ENCODE data around the gene TP53I13. TPM values are rescaled to one million over a fixed set of nuclear protein-coding genes. Genes with fewer than 3 reads are reported as not detected.

Gene TP53I13
- total and polyA plus RNA-seq, 2 of the 13 experiments (the other 11 are each of a cell fraction or from before 2014, with no cell fraction given), result 16.9 to 25.7 TPM

GRCh38 chr17:29574732-29575510 is 6.4 kb downstream of the TP53I13 start (continued):
- TF ChIP-seq WIZ (CRISPR knock-in tag; IDR thresholded peaks at IDR 0.05) (no peak; the same call in 1 of the 2 replicates), ZNF616 (CRISPR knock-in tag; IDR thresholded peaks at IDR 0.05; ENCODE audit: low read depth) (0 out of 2 replicates have a peak, but pooled peaks have one; percentile 12), RXRB (CRISPR knock-in tag; IDR thresholded peaks at IDR 0.05; ENCODE audit: borderline replicate concordance) (peak; percentile 57; the same call in 1 of the 2 replicates), ZNF576 (CRISPR knock-in tag; IDR thresholded peaks at IDR 0.05) (no peak), LRRFIP1 (CRISPR knock-in tag; conservative IDR thresholded peaks at IDR 0.05) (no peak), ZNF18 (CRISPR knock-in tag; IDR thresholded peaks at IDR 0.05; ENCODE audit: insufficient replicate concordance) (no peak), XRCC5 (optimal IDR thresholded peaks at IDR 0.05; ENCODE audit: low read length) (peak; percentile 81), DMAP1 (CRISPR knock-in tag; IDR thresholded peaks at IDR 0.05) (peak; percentile 61; the same call in 1 of the 2 replicates), ZNF781 (CRISPR knock-in tag; IDR thresholded peaks at IDR 0.05; ENCODE audit: borderline replicate concordance, not compliant biosample characterization) (no peak), ARID2 (CRISPR knock-in tag; IDR thresholded peaks at IDR 0.05; ENCODE audit: borderline replicate concordance) (0 out of 2 replicates have a peak, but pooled peaks have one; percentile 43), MXD4 (CRISPR knock-in tag; IDR thresholded peaks at IDR 0.05) (peak; percentile 63), ZBTB42 (CRISPR knock-in tag; IDR thresholded peaks at IDR 0.05) (no peak), TCF12 (IDR thresholded peaks at IDR 0.05) (no peak), TCF12 (CRISPR knock-in tag; IDR thresholded peaks at IDR 0.05) (0 out of 2 replicates have a peak, but pooled peaks have one; percentile 55), ADNP (CRISPR knock-in tag; IDR thresholded peaks at IDR 0.05) (no peak), ZNF552 (CRISPR knock-in tag; IDR thresholded peaks at IDR 0.05; ENCODE audit: borderline replicate concordance) (no peak), ZNF776 (CRISPR knock-in tag; IDR thresholded peaks at IDR 0.05) (no peak), PRDM10 (CRISPR knock-in tag; IDR thresholded peaks at IDR 0.05; ENCODE audit: low read depth) (0 out of 2 replicates have a peak, but pooled peaks have one; percentile 49), ELF4 (CRISPR knock-in tag; IDR thresholded peaks at IDR 0.05; ENCODE audit: borderline replicate concordance) (no peak), FOSL2 (CRISPR knock-in tag; IDR thresholded peaks at IDR 0.05) (peak; percentile 66)
- TF ChIP-seq, protein P1, sequence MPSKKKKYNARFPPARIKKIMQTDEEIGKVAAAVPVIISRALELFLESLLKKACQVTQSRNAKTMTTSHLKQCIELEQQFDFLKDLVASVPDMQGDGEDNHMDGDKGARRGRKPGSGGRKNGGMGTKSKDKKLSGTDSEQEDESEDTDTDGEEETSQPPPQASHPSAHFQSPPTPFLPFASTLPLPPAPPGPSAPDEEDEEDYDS (CRISPR knock-in tag; IDR thresholded peaks at IDR 0.05), result peak; percentile 52; the same call in 1 of the 2 replicates

Data from HepG2 (cell line).